ENCODE measurements around the gene SLC35A3. TPM values are rescaled to one million over a fixed set of nuclear protein-coding genes. Genes with fewer than 3 reads are reported as not detected.
A peak's percentile ranks its signal among the peaks of the same experiment; 100 is the strongest.
"Not testable (repeated sequence)": the region's sequence is repeated elsewhere in the genome, so short reads cannot be mapped to it uniquely, and the experiment has no call there.

SLC35A3 gene
- total RNA-seq, 1 experiment from 2014 or later: 21.6 TPM

DNA sequence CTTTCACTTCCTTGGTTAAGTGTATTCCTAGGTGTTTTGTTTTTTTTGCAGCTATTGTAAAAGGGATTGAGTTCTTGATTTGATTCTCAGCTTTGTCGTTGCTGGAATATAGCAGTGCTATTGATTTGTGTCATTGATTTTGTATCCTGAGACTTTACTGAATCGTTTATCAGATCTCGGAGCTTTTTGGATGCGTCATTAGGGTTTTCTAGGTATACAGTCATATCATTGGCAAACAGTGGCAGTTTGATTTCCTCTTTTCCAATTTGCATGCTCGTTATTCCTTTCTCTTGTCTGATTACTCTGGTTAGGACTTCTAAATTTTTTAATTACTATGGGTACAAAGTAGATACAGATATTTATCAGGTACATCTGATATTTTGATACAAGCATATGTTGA, 75.4 kb downstream of the SLC35A3 start:
- Histone ChIP-seq H3K9ac (ENCODE audit: low read length) (no peak overlapping the region), H3K4me3 (replicated peaks in 1 of 2; ENCODE audit: low read depth in 1 of 2, low read length in 2 of 2) (no peak overlapping the region), H3K9me3 (ENCODE audit: control insufficient read depth in 1 of 2, insufficient read depth in 1 of 2, low read depth in 1 of 2, low read length in 2 of 2) (no peaks in the 10 kb centered on the region), H3K4me2 (ENCODE audit: low read length) (no peak overlapping the region), H4K20me1 (ENCODE audit: insufficient read depth) (peaks cover 11% of the 10 kb centered on the region; the same call in 1 of the 2 replicates), H3K36me3 (ENCODE audit: control insufficient read depth in 1 of 2, insufficient read depth in 2 of 2, low read length in 2 of 2) (no peaks in the 10 kb centered on the region), H3K27ac (ENCODE audit: low read depth, low read length) (no peak overlapping the region), H3K9me2 (ENCODE audit: insufficient read depth) (no peaks in the 10 kb centered on the region), H2AFZ (ENCODE audit: low read depth, low read length, poor library complexity, severe bottlenecking) (no peak overlapping the region), H3K79me2 (ENCODE audit: insufficient read depth, low read length) (peaks cover 100% of the 10 kb centered on the region), H3K27me3 (ENCODE audit: insufficient read depth, low read length) (no peaks in the 10 kb centered on the region), H3K4me1 (ENCODE audit: control insufficient read depth in 1 of 2, insufficient read depth in 2 of 2, low read length in 2 of 2) (peaks cover 7 to 36% of the 10 kb centered on the region in 2 experiments)
- BruUV-seq (replicated peaks): TSS peak; percentile 2
- RAD21 ChIA-PET (ENCODE audit: low non-redundant PET in 1 of 2, low total read pairs in 2 of 2, uncharacterized antibody in 2 of 2, unreplicated experiment in 2 of 2): no interaction called here
- intact Hi-C loops (cut with micrococcal nuclease): no loop called here
- DNase-seq (ENCODE audit: low read depth, low spot score) (no peak), ATAC-seq (no peak)
- TF ChIP-seq, protein P1, sequence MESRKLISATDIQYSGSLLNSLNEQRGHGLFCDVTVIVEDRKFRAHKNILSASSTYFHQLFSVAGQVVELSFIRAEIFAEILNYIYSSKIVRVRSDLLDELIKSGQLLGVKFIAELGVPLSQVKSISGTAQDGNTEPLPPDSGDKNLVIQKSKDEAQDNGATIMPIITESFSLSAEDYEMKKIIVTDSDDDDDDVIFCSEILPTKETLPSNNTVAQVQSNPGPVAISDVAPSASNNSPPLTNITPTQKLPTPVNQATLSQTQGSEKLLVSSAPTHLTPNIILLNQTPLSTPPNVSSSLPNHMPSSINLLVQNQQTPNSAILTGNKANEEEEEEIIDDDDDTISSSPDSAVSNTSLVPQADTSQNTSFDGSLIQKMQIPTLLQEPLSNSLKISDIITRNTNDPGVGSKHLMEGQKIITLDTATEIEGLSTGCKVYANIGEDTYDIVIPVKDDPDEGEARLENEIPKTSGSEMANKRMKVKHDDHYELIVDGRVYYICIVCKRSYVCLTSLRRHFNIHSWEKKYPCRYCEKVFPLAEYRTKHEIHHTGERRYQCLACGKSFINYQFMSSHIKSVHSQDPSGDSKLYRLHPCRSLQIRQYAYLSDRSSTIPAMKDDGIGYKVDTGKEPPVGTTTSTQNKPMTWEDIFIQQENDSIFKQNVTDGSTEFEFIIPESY (IDR thresholded peaks at IDR 0.05; ENCODE audit: extremely low read depth, insufficient replicate concordance, low read length): no peak
- no peak for TF ChIP-seq CEBPB (IDR thresholded peaks at IDR 0.05; ENCODE audit: low read depth)
- no peak for TF ChIP-seq EZH2 (IDR thresholded peaks at IDR 0.05)
- TF ChIP-seq ZNF274 (IDR thresholded peaks at IDR 0.05; ENCODE audit: low read depth, low read length): no peak
- TF ChIP-seq JUND (IDR thresholded peaks at IDR 0.05): no peak
- no peak for TF ChIP-seq CBX3 (IDR thresholded peaks at IDR 0.05; ENCODE audit: low read depth)
- POLR2A ChIA-PET: no interaction called here
- CTCF ChIA-PET: no interaction called here

DNA sequence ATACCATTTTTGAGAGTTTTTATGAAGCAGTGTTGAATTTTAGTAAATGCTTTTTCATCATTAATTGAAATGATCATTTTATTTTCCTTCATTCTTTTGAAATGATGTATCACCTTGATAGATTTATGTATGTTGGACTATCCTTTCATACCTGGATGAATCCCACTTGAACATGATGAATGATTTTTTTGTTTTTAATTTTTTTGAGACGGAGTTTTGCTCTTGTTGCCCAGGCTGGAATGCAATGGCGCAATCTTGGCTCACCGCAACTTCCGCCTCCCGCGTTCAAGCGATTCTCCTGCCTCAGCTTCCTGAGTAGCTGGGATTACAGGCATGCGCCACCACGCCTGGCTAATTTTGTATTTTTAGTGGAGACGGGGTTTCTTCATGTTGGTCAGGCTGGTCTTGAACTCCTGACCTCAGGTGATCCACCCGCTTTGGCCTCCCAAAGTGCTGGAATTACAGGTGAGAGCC, 77.5 kb downstream of the SLC35A3 start:
- Histone ChIP-seq H3K79me2 (ENCODE audit: insufficient read depth, low read length) (peaks cover 99% of the 10 kb centered on the region), H4K20me1 (ENCODE audit: insufficient read depth) (peaks cover 11% of the 10 kb centered on the region; the same call in 1 of the 2 replicates), H3K4me1 (ENCODE audit: control insufficient read depth in 1 of 2, insufficient read depth in 2 of 2, low read length in 2 of 2) (peaks cover 7 to 33% of the 10 kb centered on the region in 2 experiments), H3K4me2 (ENCODE audit: low read length) (peak overlapping the region; percentile 34; the same call in 1 of the 2 replicates)
- H3K27ac ChIP-seq (ENCODE audit: low read depth, low read length); CTCF ChIA-PET; RAD21 ChIA-PET (ENCODE audit: low non-redundant PET in 1 of 2, low total read pairs in 2 of 2, uncharacterized antibody in 2 of 2, unreplicated experiment in 2 of 2); H3K4me3 ChIP-seq (replicated peaks in 1 of 2; ENCODE audit: low read depth in 1 of 2, low read length in 2 of 2); BruUV-seq (replicated peaks); ATAC-seq; H3K9ac ChIP-seq (ENCODE audit: low read length); H3K9me3 ChIP-seq (ENCODE audit: control insufficient read depth in 1 of 2, insufficient read depth in 1 of 2, low read depth in 1 of 2, low read length in 2 of 2); intact Hi-C loops (cut with micrococcal nuclease); POLR2A ChIA-PET; H3K9me2 ChIP-seq (ENCODE audit: insufficient read depth); H2AFZ ChIP-seq (ENCODE audit: low read depth, low read length, poor library complexity, severe bottlenecking); H3K27me3 ChIP-seq (ENCODE audit: insufficient read depth, low read length); DNase-seq (ENCODE audit: low read depth, low spot score); H3K36me3 ChIP-seq (ENCODE audit: control insufficient read depth in 1 of 2, insufficient read depth in 2 of 2, low read length in 2 of 2): not testable (repeated sequence)
